KMS-11 (cell line): Measurements from ENCODE around the gene ADAMTS17.

Source experiments
- H2AFZ ChIP-seq: fragments of 200-600 bp; sonication (generic); 2 replicates; pipeline ENCODE4 v1.6.1; 2016; ENCODE audit warnings: antibody characterized with exemption, mixed run types, low read depth
- H3K27ac ChIP-seq: fragments of 200-600 bp; sonication (generic); 2 replicates; pipeline ENCODE4 v1.6.1; 2016; ENCODE audit warnings: mild to moderate bottlenecking, mixed run types
- H3K27me3 ChIP-seq: fragments of 200-600 bp; sonication (generic); 2 replicates; pipeline ENCODE4 v1.6.1; 2017; ENCODE audit warnings: mild to moderate bottlenecking, low read depth, mixed run types, moderate library complexity; ENCODE audit not compliant: insufficient read depth
- H3K36me3 ChIP-seq: fragments of 200-600 bp; sonication (generic); 2 replicates; pipeline ENCODE4 v1.6.1; 2017; ENCODE audit warnings: mild to moderate bottlenecking, mixed run types; ENCODE audit not compliant: insufficient read depth
- H3K4me1 ChIP-seq: fragments of 200-600 bp; sonication (generic); 2 replicates; pipeline ENCODE4 v1.6.1; 2016; ENCODE audit warnings: mild to moderate bottlenecking, low read depth, mixed run types; ENCODE audit not compliant: poor library complexity, severe bottlenecking
- H3K4me2 ChIP-seq: fragments of 200-600 bp; sonication (generic); 2 replicates; pipeline ENCODE4 v1.7.0; 2016; ENCODE audit warnings: mild to moderate bottlenecking, mixed run types
- H3K4me3 ChIP-seq: fragments of 200-600 bp; sonication (generic); IDR thresholded peaks from 2 replicates; pipeline ENCODE4 v1.6.1; 2017; ENCODE audit warnings: low read depth, low read length, mixed read lengths; ENCODE audit not compliant: insufficient read depth
- H3K79me2 ChIP-seq: fragments of 200-600 bp; sonication (generic); 2 replicates; pipeline ENCODE4 v1.6.1; 2016; ENCODE audit warnings: low read depth, mixed run types; ENCODE audit not compliant: insufficient read depth
- H3K9ac ChIP-seq: fragments of 200-600 bp; sonication (generic); 2 replicates; pipeline ENCODE4 v1.6.1; 2016; ENCODE audit warnings: mild to moderate bottlenecking, mixed run types
- H4K20me1 ChIP-seq: fragments of 200-600 bp; sonication (generic); 2 replicates; pipeline ENCODE4 v1.6.1; 2016; ENCODE audit warnings: mild to moderate bottlenecking, mixed run types; ENCODE audit not compliant: insufficient read depth
- TF ChIP-seq, protein P1 (sequence below): fragments of 200-600 bp; sonication (generic); conservative IDR thresholded peaks from 2 replicates; pipeline ENCODE4 v1.6.1; 2017; ENCODE audit warnings: low read depth, mild to moderate bottlenecking, antibody characterized with exemption, low read length, moderate library complexity, mixed read lengths

Gene ADAMTS17

DNA sequence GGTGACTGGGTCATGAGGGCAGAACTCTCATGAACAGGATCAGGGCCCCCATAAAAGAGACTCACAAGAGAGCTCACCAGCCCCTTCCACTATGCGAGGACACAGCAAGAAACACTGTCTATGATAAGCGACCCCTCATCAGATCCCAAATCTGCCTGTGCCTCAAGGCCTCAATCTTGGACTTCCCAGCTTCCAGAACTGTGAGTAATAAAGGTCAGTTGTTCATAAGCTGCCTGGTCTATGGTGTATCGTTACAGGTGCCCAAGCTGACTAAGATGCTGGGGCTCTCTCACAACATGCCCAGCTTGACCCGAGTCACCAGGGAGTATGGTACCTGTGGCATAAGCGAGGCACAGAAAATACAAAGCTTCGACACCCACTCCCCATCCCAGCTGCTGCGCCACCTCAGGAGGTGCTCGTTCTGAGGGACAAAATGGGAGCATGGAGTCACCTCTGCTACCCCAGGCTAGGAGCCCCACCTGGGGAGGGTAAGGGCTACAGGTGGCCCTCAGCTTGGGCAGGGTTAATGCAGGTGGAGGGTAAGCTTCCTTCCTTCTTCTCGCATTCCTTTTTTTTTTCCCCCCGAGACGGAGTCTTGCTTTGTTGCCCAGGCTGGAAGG is 234.1 kb downstream of the ADAMTS17 start:
- Histone ChIP-seq H3K27me3 (no peaks in the 10 kb centered on the region), H3K4me1 (no peaks in the 10 kb centered on the region), H2AFZ (no peak overlapping the region), H4K20me1 (no peaks in the 10 kb centered on the region), H3K79me2 (no peaks in the 10 kb centered on the region), H3K27ac (no peak overlapping the region), H3K4me3 (no peak overlapping the region), H3K36me3 (no peaks in the 10 kb centered on the region), H3K9ac (no peak overlapping the region), H3K4me2 (no peak overlapping the region)
- TF ChIP-seq, protein P1, sequence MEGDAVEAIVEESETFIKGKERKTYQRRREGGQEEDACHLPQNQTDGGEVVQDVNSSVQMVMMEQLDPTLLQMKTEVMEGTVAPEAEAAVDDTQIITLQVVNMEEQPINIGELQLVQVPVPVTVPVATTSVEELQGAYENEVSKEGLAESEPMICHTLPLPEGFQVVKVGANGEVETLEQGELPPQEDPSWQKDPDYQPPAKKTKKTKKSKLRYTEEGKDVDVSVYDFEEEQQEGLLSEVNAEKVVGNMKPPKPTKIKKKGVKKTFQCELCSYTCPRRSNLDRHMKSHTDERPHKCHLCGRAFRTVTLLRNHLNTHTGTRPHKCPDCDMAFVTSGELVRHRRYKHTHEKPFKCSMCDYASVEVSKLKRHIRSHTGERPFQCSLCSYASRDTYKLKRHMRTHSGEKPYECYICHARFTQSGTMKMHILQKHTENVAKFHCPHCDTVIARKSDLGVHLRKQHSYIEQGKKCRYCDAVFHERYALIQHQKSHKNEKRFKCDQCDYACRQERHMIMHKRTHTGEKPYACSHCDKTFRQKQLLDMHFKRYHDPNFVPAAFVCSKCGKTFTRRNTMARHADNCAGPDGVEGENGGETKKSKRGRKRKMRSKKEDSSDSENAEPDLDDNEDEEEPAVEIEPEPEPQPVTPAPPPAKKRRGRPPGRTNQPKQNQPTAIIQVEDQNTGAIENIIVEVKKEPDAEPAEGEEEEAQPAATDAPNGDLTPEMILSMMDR = no peak

DNA sequence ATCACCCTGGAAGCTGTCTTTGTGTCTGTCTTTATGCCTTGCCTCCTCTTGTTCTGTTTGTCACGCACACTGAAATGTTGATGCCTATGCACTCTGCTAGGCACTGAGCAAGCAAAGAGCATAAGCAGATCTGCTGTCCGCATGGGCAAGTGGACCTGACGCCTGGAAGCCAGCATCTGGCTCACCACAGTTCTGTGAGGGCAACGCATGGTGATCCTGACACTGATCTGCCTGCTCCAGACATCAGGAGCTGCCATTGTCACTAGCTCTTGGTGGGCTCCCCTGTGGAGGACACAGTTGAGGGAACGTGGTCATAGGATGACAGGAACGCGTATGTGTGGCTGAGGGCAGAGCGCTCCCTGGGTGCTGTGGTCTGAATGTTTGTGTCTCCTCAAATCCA is 234.6 kb downstream of the ADAMTS17 start:
- Histone ChIP-seq H4K20me1 (no peaks in the 10 kb centered on the region), H3K36me3 (no peaks in the 10 kb centered on the region), H3K27me3 (no peaks in the 10 kb centered on the region), H2AFZ (no peak overlapping the region), H3K27ac (no peak overlapping the region), H3K4me1 (no peaks in the 10 kb centered on the region), H3K4me3 (no peak overlapping the region), H3K4me2 (no peak overlapping the region), H3K9ac (no peak overlapping the region), H3K79me2 (no peaks in the 10 kb centered on the region)
- TF ChIP-seq, protein P1 = no peak

- Histone ChIP-seq H3K4me2 (no peak overlapping the region), H3K4me3 (no peak overlapping the region), H3K27me3 (no peaks in the 10 kb centered on the region), H3K27ac (no peak overlapping the region), H4K20me1 (no peaks in the 10 kb centered on the region), H3K4me1 (no peaks in the 10 kb centered on the region), H3K9ac (no peak overlapping the region), H2AFZ (no peak overlapping the region), H3K79me2 (no peaks in the 10 kb centered on the region), H3K36me3 (no peaks in the 10 kb centered on the region)
- TF ChIP-seq, protein P1 = no peak
These were observed 235.0 kb downstream of the ADAMTS17 start for GRCh38 chr15:100106732-100107131.

DNA sequence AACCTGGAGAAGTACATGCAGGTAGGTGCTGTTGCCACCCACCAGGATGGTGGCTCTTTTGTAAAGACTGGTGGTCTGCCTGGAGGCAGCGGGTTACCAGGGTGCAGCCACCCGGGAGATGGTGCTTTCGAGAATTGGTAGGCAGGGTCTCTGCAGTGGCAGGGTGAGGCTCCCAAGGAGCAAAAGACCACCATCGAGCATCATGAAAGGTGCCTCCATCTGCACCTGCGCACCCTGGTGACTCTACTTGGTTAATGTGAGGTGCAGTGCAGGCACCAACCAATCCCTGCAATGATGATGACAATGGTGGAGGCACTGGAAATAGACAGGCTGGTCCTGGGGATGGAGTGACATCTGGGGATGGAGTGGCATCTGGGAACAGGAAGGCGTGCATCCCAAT is 236.7 kb downstream of the ADAMTS17 start:
- Histone ChIP-seq H2AFZ (no peak overlapping the region), H3K4me2 (no peak overlapping the region), H3K9ac (no peak overlapping the region), H3K27ac (no peak overlapping the region), H4K20me1 (no peaks in the 10 kb centered on the region), H3K79me2 (no peaks in the 10 kb centered on the region), H3K4me1 (no peaks in the 10 kb centered on the region), H3K4me3 (no peak overlapping the region), H3K36me3 (no peaks in the 10 kb centered on the region), H3K27me3 (no peaks in the 10 kb centered on the region)
- TF ChIP-seq, protein P1 = no peak
